HepG2 (cell line): ENCODE results near the gene ANKS1A. TPM values are rescaled to one million over a fixed set of nuclear protein-coding genes. Genes with fewer than 3 reads are reported as not detected.

Experiments used
- ATF7 ChIP-seq, 2 experiments: fragments of 450-650 bp in 1 of 2; sonication (generic) in 1 of 2; formaldehyde crosslinking in 1 of 2; IDR thresholded peaks; 2 replicates each; pipeline versions ENCODE4 v1.4.0 to v1.6.1; 2016 to 2020; ENCODE audit warnings: antibody characterized with exemption in 1 of 2, mild to moderate bottlenecking in 1 of 2, missing genetic modification reagents in 1 of 2
- GZF1 ChIP-seq: sonication (generic); formaldehyde crosslinking; IDR thresholded peaks from 2 replicates; pipeline ENCODE4 v1.5.1; 2020; ENCODE audit warnings: mild to moderate bottlenecking, missing genetic modification reagents
- HNF4A ChIP-seq: sonication (generic); formaldehyde crosslinking; IDR thresholded peaks from 2 replicates; pipeline ENCODE4 v1.4.0; 2020; ENCODE audit warnings: missing genetic modification reagents
- KDM5A ChIP-seq: fragments of 200-600 bp; sonication (generic); IDR thresholded peaks from 2 replicates; pipeline ENCODE4 v1.7.0; 2018; ENCODE audit warnings: antibody characterized with exemption, mild to moderate bottlenecking, low read length, borderline replicate concordance
- MIER3 ChIP-seq: IDR thresholded peaks from 2 replicates; pipeline ENCODE4 v1.6.1; 2016; ENCODE audit warnings: missing compliant biosample characterization, borderline replicate concordance
- ONECUT2 ChIP-seq: sonication (generic); formaldehyde crosslinking; IDR thresholded peaks from 2 replicates; pipeline ENCODE4 v1.4.0; 2020; ENCODE audit warnings: missing genetic modification reagents
- SCMH1 ChIP-seq: sonication (generic); formaldehyde crosslinking; IDR thresholded peaks from 2 replicates; pipeline ENCODE4 v1.9.0; 2021; ENCODE audit warnings: missing genetic modification reagents, mild to moderate bottlenecking, borderline replicate concordance
- SSRP1 ChIP-seq: IDR thresholded peaks from 2 replicates; pipeline ENCODE4 v1.6.1; 2016; ENCODE audit warnings: control low read depth
- STAT5B ChIP-seq: sonication (generic); formaldehyde crosslinking; IDR thresholded peaks from 2 replicates; pipeline ENCODE4 v1.4.0; 2020; ENCODE audit warnings: missing genetic modification reagents
- TBL1XR1 ChIP-seq: fragments of 150-350 bp; IDR thresholded peaks from 2 replicates; pipeline ENCODE4 v1.6.1; 2014; ENCODE audit warnings: borderline replicate concordance, low read length; ENCODE audit not compliant: partially characterized antibody
- ZNF160 ChIP-seq: sonication (generic); formaldehyde crosslinking; IDR thresholded peaks from 2 replicates; pipeline ENCODE4 v1.8.0; 2022; ENCODE audit warnings: mild to moderate bottlenecking, inconsistent platforms, missing genetic modification reagents
- ZNF333 ChIP-seq: sonication (generic); formaldehyde crosslinking; IDR thresholded peaks from 2 replicates; pipeline ENCODE4 v1.4.0; 2020; ENCODE audit warnings: mild to moderate bottlenecking, missing genetic modification reagents, borderline replicate concordance
- ZNF468 ChIP-seq: sonication (generic); formaldehyde crosslinking; IDR thresholded peaks from 2 replicates; pipeline ENCODE4 v1.8.0; 2022; ENCODE audit warnings: mild to moderate bottlenecking, moderate library complexity, missing genetic modification reagents
- ZNF546 ChIP-seq: sonication (generic); formaldehyde crosslinking; conservative IDR thresholded peaks from 2 replicates; pipeline ENCODE4 v1.8.1; 2023; ENCODE audit warnings: mild to moderate bottlenecking, missing genetic modification reagents
- ZNF773 ChIP-seq: sonication (generic); formaldehyde crosslinking; IDR thresholded peaks from 2 replicates; pipeline ENCODE4 v1.4.0; 2020; ENCODE audit warnings: missing genetic modification reagents, borderline replicate concordance
- polyA plus RNA-seq, 8 experiments: library from polyadenylated mRNA; depleted of rRNA in 3 of 8; stranded (reverse) in 7 of 8; unstranded in 1 of 8; fragments of >200 nt; fragmentation: Illumina TruSeq in 4 of 8; extraction: Trizol in 4 of 8; gene quantifications; 2 replicates each; pipeline versions ENCODE4 v1.2.1 to v1.2.3, GENCODE V29; 2011 to 2016; ENCODE audit warnings: low read depth in 4 of 8, missing spikeins in 1 of 8, mixed read lengths in 1 of 8; ENCODE audit not compliant: insufficient read depth in 1 of 8
- total RNA-seq, 5 experiments: library from RNA; depleted of rRNA; stranded (reverse); fragments of >200 nt; fragmentation: Illumina TruSeq; extraction: Trizol; gene quantifications; 2 replicates each; pipeline ENCODE4 v1.2.3, GENCODE V29; 2016; ENCODE audit warnings: low read depth in 1 of 5
- TF ChIP-seq, protein P1 (sequence below): sonication (generic); formaldehyde crosslinking; IDR thresholded peaks from 2 replicates; pipeline ENCODE4 v1.4.0; 2020; ENCODE audit warnings: mild to moderate bottlenecking, missing genetic modification reagents
- TF ChIP-seq, protein P2 (sequence below): sonication (generic); formaldehyde crosslinking; IDR thresholded peaks from 2 replicates; pipeline ENCODE4 v1.4.0; 2020; ENCODE audit warnings: missing genetic modification reagents, mild to moderate bottlenecking, borderline replicate concordance
- TF ChIP-seq, protein P3 (sequence below): sonication (generic); formaldehyde crosslinking; IDR thresholded peaks from 2 replicates; pipeline ENCODE4 v1.4.0; 2020; ENCODE audit warnings: missing genetic modification reagents, borderline replicate concordance
- TF ChIP-seq, protein P4 (sequence below): sonication (generic); formaldehyde crosslinking; conservative IDR thresholded peaks from 2 replicates; pipeline ENCODE4 v1.4.0; 2020; ENCODE audit warnings: missing genetic modification reagents

Gene ANKS1A
- total and polyA plus RNA-seq, 2 of the 13 experiments (the other 11 are each of a cell fraction or from before 2014, with no cell fraction given) = 7.2 to 15.1 TPM

DNA sequence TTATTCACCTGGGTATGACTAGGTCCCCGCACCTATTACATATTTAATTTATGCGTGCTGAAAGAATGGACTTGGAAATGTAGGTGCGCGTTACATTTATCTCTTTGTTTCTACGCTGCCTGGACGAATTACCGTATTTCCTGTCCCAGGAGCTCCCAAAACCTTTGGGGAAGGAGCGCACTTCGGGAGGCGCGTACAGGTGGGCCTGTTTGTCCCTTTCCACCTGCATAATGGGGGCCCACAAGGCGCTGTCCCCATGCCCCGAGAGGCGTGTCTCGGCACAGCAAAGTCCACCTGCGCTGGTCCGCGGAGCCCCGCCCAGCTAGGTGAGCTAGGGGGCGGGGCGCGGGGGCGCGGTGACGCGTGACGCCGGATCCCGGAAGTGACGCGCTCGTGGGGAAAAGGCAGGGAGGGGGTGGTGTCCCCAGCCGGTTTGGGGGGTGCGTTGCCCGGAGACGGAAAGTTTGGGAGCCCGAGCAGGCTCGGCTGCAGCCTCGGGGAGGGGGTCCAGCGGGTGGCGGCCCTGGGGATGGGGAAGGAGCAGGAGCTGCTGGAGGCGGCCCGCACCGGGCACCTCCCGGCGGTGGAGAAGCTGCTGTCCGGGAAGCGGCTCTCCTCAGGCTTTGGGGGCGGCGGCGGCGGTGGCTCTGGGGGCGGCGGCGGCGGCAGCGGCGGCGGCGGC, at the start of gene ANKS1A (continued):
- TF ChIP-seq, protein P1, sequence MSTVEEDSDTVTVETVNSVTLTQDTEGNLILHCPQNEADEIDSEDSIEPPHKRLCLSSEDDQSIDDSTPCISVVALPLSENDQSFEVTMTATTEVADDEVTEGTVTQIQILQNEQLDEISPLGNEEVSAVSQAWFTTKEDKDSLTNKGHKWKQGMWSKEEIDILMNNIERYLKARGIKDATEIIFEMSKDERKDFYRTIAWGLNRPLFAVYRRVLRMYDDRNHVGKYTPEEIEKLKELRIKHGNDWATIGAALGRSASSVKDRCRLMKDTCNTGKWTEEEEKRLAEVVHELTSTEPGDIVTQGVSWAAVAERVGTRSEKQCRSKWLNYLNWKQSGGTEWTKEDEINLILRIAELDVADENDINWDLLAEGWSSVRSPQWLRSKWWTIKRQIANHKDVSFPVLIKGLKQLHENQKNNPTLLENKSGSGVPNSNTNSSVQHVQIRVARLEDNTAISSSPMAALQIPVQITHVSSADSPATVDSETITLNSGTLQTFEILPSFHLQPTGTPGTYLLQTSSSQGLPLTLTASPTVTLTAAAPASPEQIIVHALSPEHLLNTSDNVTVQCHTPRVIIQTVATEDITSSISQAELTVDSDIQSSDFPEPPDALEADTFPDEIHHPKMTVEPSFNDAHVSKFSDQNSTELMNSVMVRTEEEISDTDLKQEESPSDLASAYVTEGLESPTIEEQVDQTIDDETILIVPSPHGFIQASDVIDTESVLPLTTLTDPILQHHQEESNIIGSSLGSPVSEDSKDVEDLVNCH (CRISPR knock-in tag) = 0 out of 2 replicates have a peak, but pooled peaks have one; percentile 12
- TF ChIP-seq MIER3 (0 out of 2 replicates have a peak, but pooled peaks have one; percentile 70), ZNF333 (no peak; the same call in 1 of the 2 replicates), ATF7 (IDR thresholded peaks at IDR 0.05) (no peak), ATF7 (CRISPR knock-in tag; IDR thresholded peaks at IDR 0.05) (peak; percentile 45; the same call in 1 of the 2 replicates), HNF4A (CRISPR knock-in tag) (peak; percentile 79), ZNF160 (CRISPR knock-in tag) (no peak), ZNF468 (CRISPR knock-in tag) (no peak), SCMH1 (CRISPR knock-in tag) (no peak), TBL1XR1 (no peak), KDM5A (no peak; the same call in 1 of the 2 replicates), SSRP1 (CRISPR knock-in tag) (no peak), ZNF546 (0 out of 2 replicates have a peak, but pooled peaks have one; percentile 42), ZNF773 (CRISPR knock-in tag) (no peak), STAT5B (no peak), GZF1 (CRISPR knock-in tag) (peak; percentile 100), ONECUT2 (CRISPR knock-in tag) (no peak)
- TF ChIP-seq, protein P2, sequence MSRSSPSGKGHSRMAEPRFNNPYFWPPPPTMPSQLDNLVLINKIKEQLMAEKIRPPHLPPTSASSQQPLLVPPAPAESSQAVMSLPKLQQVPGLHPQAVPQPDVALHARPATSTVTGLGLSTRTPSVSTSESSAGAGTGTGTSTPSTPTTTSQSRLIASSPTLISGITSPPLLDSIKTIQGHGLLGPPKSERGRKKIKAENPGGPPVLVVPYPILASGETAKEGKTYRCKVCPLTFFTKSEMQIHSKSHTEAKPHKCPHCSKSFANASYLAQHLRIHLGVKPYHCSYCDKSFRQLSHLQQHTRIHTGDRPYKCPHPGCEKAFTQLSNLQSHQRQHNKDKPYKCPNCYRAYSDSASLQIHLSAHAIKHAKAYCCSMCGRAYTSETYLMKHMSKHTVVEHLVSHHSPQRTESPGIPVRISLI (CRISPR knock-in tag) = no peak
- TF ChIP-seq, protein P3, sequence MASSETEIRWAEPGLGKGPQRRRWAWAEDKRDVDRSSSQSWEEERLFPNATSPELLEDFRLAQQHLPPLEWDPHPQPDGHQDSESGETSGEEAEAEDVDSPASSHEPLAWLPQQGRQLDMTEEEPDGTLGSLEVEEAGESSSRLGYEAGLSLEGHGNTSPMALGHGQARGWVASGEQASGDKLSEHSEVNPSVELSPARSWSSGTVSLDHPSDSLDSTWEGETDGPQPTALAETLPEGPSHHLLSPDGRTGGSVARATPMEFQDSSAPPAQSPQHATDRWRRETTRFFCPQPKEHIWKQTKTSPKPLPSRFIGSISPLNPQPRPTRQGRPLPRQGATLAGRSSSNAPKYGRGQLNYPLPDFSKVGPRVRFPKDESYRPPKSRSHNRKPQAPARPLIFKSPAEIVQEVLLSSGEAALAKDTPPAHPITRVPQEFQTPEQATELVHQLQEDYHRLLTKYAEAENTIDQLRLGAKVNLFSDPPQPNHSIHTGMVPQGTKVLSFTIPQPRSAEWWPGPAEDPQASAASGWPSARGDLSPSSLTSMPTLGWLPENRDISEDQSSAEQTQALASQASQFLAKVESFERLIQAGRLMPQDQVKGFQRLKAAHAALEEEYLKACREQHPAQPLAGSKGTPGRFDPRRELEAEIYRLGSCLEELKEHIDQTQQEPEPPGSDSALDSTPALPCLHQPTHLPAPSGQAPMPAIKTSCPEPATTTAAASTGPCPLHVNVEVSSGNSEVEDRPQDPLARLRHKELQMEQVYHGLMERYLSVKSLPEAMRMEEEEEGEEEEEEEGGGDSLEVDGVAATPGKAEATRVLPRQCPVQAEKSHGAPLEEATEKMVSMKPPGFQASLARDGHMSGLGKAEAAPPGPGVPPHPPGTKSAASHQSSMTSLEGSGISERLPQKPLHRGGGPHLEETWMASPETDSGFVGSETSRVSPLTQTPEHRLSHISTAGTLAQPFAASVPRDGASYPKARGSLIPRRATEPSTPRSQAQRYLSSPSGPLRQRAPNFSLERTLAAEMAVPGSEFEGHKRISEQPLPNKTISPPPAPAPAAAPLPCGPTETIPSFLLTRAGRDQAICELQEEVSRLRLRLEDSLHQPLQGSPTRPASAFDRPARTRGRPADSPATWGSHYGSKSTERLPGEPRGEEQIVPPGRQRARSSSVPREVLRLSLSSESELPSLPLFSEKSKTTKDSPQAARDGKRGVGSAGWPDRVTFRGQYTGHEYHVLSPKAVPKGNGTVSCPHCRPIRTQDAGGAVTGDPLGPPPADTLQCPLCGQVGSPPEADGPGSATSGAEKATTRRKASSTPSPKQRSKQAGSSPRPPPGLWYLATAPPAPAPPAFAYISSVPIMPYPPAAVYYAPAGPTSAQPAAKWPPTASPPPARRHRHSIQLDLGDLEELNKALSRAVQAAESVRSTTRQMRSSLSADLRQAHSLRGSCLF (CRISPR knock-in tag) = no peak
- TF ChIP-seq, protein P4, sequence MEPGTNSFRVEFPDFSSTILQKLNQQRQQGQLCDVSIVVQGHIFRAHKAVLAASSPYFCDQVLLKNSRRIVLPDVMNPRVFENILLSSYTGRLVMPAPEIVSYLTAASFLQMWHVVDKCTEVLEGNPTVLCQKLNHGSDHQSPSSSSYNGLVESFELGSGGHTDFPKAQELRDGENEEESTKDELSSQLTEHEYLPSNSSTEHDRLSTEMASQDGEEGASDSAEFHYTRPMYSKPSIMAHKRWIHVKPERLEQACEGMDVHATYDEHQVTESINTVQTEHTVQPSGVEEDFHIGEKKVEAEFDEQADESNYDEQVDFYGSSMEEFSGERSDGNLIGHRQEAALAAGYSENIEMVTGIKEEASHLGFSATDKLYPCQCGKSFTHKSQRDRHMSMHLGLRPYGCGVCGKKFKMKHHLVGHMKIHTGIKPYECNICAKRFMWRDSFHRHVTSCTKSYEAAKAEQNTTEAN (CRISPR knock-in tag) = no peak
